Caco-2 (cell line): ENCODE data around the gene CCDC102B. TPM values are rescaled to one million over a fixed set of nuclear protein-coding genes. Genes with fewer than 3 reads are reported as not detected.

Source experiments
- BruUV-seq: library from RNA; stranded (reverse); fragments of 400-500 nt; replicated peaks from 2 replicates; lab custom pipeline; 2021; lab: Mats Ljungman, UMichigan
- CTCF ChIA-PET: fragments of 300-600 bp; sonication (Branson Sonifier 250); formaldehyde crosslinking; loops from one replicate; lab custom pipeline; 2022; ENCODE audit warnings: antibody characterized with exemption; lab: Charles Lee
- POLR2A ChIA-PET: fragments of 300-600 bp; sonication (Branson Sonifier 250); formaldehyde crosslinking; loops from one replicate; lab custom pipeline; 2022; ENCODE audit warnings: antibody characterized with exemption; lab: Charles Lee
- DNase-seq, 2 experiments: peaks; one replicate each; pipeline versions ENCODE4 v3.0.0 to v3.0.0-alpha.2; 2020 to 2022
- H3K27me3 ChIP-seq: replicated peaks from 2 replicates; pipeline ENCODE4 v1.6.0; 2011; ENCODE audit warnings: low read length; ENCODE audit not compliant: control insufficient read depth, insufficient read depth
- H3K36me3 ChIP-seq: 2 replicates; pipeline ENCODE4 v1.5.1; 2011; ENCODE audit warnings: low read length; ENCODE audit not compliant: control insufficient read depth, insufficient read depth
- H3K4me1 ChIP-seq: fragments of 250-450 bp; sonication (Bioruptor Pico); 2 replicates; pipeline ENCODE4 v1.5.1; 2020; ENCODE audit warnings: mild to moderate bottlenecking
- H3K4me3 ChIP-seq: 2 replicates; pipeline ENCODE4 v1.5.1; 2011; ENCODE audit warnings: low read depth, mild to moderate bottlenecking, control low read depth, low read length
- H3K9me3 ChIP-seq: fragments of 250-450 bp; sonication (Bioruptor Pico); 2 replicates; pipeline ENCODE4 v1.5.1; 2020; ENCODE audit warnings: mild to moderate bottlenecking, moderate library complexity
- H3K27ac Mint-ChIP-seq: one replicate; pipeline ENCODE4 v1.8.0; 2022; ENCODE audit warnings: mixed read lengths; ENCODE audit not compliant: unreplicated experiment
- H3K27me3 Mint-ChIP-seq: one replicate; pipeline ENCODE4 v1.8.0; 2022; ENCODE audit warnings: mixed read lengths; ENCODE audit not compliant: insufficient read depth, unreplicated experiment
- H3K36me3 Mint-ChIP-seq: one replicate; pipeline ENCODE4 v1.8.0; 2022; ENCODE audit warnings: mild to moderate bottlenecking, mixed read lengths; ENCODE audit not compliant: insufficient read depth, unreplicated experiment
- H3K4me1 Mint-ChIP-seq: one replicate; pipeline ENCODE4 v1.8.0; 2022; ENCODE audit warnings: low read depth, mixed read lengths; ENCODE audit not compliant: unreplicated experiment
- H3K4me3 Mint-ChIP-seq: one replicate; pipeline ENCODE4 v1.8.0; 2022; ENCODE audit warnings: mild to moderate bottlenecking, moderate library complexity, mixed read lengths; ENCODE audit not compliant: unreplicated experiment
- H3K9me3 Mint-ChIP-seq: one replicate; pipeline ENCODE4 v1.8.0; 2022; ENCODE audit warnings: mixed read lengths; ENCODE audit not compliant: unreplicated experiment
- intact Hi-C: fragments of 100-400 bp; cut with micrococcal nuclease; formaldehyde crosslinking; loops from one replicate; pipeline ENCODE4 v1.10.0; 2022; ENCODE audit not compliant: unreplicated experiment
- total RNA-seq: library from RNA; stranded (reverse); gene quantifications from 2 replicates; pipeline ENCODE4 v1.2.3, GENCODE V29; 2022
- TF ChIP-seq, protein P1 (sequence below), 2 experiments: fragments of 200-600 bp in 1 of 2; IDR thresholded peaks; 1 replicate in 1 of 2; 2 replicates in 1 of 2; pipeline versions ENCODE4 v1.5.1 to v1.8.0; 2011 to 2022; ENCODE audit warnings: antibody characterized with exemption in 1 of 2, control low read depth in 1 of 2, inconsistent platforms in 1 of 2, low read depth in 1 of 2, low read length in 1 of 2, mild to moderate bottlenecking in 1 of 2, moderate library complexity in 1 of 2; ENCODE audit not compliant: insufficient read depth in 1 of 2, severe bottlenecking in 1 of 2, unreplicated experiment in 1 of 2

Gene CCDC102B
- total RNA-seq, 1 experiment from 2014 or later: 1.1 TPM

DNA sequence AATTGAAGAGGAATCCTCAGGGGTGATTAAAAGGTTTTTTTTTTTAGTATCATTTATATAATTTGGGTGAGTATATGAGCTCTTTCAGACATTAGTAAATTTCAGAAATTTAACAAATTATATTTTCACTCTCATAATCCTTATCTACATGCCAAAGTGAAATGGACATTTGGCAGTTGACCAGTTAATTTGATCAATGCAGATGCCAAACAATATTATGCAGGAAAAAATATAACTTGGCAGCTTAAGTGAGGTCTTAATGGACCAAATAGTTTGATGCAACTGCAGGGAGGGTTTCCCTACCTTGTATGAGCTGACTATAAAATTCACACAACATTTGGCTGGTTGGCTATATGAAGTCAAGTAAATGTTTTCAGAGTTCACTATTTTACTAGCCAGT is 185.2 kb downstream of the CCDC102B start:
- TF ChIP-seq, protein P1, sequence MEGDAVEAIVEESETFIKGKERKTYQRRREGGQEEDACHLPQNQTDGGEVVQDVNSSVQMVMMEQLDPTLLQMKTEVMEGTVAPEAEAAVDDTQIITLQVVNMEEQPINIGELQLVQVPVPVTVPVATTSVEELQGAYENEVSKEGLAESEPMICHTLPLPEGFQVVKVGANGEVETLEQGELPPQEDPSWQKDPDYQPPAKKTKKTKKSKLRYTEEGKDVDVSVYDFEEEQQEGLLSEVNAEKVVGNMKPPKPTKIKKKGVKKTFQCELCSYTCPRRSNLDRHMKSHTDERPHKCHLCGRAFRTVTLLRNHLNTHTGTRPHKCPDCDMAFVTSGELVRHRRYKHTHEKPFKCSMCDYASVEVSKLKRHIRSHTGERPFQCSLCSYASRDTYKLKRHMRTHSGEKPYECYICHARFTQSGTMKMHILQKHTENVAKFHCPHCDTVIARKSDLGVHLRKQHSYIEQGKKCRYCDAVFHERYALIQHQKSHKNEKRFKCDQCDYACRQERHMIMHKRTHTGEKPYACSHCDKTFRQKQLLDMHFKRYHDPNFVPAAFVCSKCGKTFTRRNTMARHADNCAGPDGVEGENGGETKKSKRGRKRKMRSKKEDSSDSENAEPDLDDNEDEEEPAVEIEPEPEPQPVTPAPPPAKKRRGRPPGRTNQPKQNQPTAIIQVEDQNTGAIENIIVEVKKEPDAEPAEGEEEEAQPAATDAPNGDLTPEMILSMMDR (IDR thresholded peaks at IDR 0.05; ENCODE audit: insufficient read depth in 1 of 2, low read depth in 1 of 2, low read length in 1 of 2, severe bottlenecking in 1 of 2, unreplicated experiment in 1 of 2): no peak
- H3K4me3 Mint-ChIP-seq: no peak overlapping the region
- H3K4me1 Mint-ChIP-seq: no peaks in the 10 kb centered on the region
- intact Hi-C loops: no loop called here
- no peaks in the 10 kb centered on the region for H3K9me3 Mint-ChIP-seq
- ChIA-PET CTCF (no interaction called here), POLR2A (no interaction called here)
- no TSS peak for BruUV-seq
- no peak for DNase-seq
- no peak overlapping the region for H3K27ac Mint-ChIP-seq
- Histone ChIP-seq H3K27me3 (no peaks in the 10 kb centered on the region), H3K4me1 (no peaks in the 10 kb centered on the region), H3K9me3 (no peaks in the 10 kb centered on the region), H3K36me3 (no peaks in the 10 kb centered on the region), H3K4me3 (no peak overlapping the region)
- no peaks in the 10 kb centered on the region for H3K27me3 Mint-ChIP-seq
- H3K36me3 Mint-ChIP-seq: no peaks in the 10 kb centered on the region

DNA sequence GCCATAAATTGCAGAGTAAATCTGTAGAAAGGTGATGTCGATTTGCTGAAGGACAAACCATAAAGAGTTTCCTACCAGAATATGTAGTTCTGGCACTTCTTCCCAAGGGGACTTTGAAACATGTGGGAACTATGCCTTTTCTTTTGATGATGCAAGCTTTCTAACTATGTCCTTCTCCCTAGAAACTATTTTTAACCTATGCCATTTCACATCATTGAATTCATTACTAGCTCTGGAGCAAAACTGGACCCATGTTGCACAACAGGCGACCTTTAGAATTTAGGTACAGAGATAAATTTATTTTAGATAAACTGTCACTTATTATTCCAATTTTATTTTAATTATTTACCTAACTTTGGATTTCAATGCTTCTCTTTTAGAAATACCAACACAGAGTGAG is 186.5 kb downstream of the CCDC102B start:
- Histone ChIP-seq H3K27me3 (no peaks in the 10 kb centered on the region), H3K4me3 (no peak overlapping the region), H3K4me1 (no peaks in the 10 kb centered on the region), H3K9me3 (no peaks in the 10 kb centered on the region), H3K36me3 (no peaks in the 10 kb centered on the region)
- Mint-ChIP-seq H3K27me3 (no peaks in the 10 kb centered on the region), H3K9me3 (no peaks in the 10 kb centered on the region), H3K4me3 (no peak overlapping the region), H3K4me1 (no peaks in the 10 kb centered on the region), H3K36me3 (no peaks in the 10 kb centered on the region), H3K27ac (no peak overlapping the region)
- intact Hi-C loops: no loop called here
- DNase-seq: no peak
- ChIA-PET POLR2A (no interaction called here), CTCF (no interaction called here)
- TF ChIP-seq, protein P1 (IDR thresholded peaks at IDR 0.05; ENCODE audit: insufficient read depth in 1 of 2, low read depth in 1 of 2, low read length in 1 of 2, severe bottlenecking in 1 of 2, unreplicated experiment in 1 of 2): no peak
- no TSS peak for BruUV-seq

DNA sequence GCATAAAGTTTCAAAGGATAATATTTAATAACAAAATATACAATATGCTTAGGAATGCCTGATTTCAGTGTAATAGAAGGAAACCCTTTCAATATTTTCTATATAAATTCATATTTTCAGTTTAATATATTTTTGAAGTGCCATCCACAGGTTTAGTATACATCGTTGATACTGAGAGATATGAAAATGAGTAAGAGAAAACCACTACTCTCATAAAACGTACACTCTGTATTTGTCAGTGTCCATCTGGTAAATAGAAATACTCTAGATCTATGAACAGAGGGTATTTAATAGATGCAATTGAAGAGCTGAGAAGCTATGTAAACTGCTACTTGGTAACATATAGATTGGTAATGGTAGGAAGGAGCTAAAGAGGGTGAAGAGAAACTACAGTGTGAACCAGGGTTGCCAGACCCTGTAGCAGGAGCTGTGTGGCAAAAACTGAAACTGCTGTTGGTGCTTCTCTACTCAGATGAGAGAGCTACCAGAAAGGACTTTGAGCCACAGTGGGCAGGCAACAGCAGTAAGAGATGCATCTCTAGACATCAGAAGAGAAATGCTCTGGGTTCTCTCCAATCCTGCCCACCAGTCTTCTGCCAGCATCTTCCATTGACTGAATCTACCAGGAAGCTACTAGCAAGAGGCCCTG is 187.4 kb downstream of the CCDC102B start:
- H3K4me3 ChIP-seq: no peak overlapping the region
- H3K4me1 Mint-ChIP-seq: no peaks in the 10 kb centered on the region
- CTCF ChIA-PET: no interaction called here

More for the DNA sequence above, 187.4 kb downstream of the CCDC102B start:
- BruUV-seq: no TSS peak
- intact Hi-C loops: no loop called here
- Histone ChIP-seq H3K9me3 (no peaks in the 10 kb centered on the region), H3K27me3 (no peaks in the 10 kb centered on the region), H3K4me1 (no peaks in the 10 kb centered on the region), H3K36me3 (no peaks in the 10 kb centered on the region)
- H3K27me3 Mint-ChIP-seq: no peaks in the 10 kb centered on the region
- H3K36me3 Mint-ChIP-seq: no peaks in the 10 kb centered on the region
- DNase-seq: no peak
- POLR2A ChIA-PET: no interaction called here
- TF ChIP-seq, protein P1 (IDR thresholded peaks at IDR 0.05; ENCODE audit: insufficient read depth in 1 of 2, low read depth in 1 of 2, low read length in 1 of 2, severe bottlenecking in 1 of 2, unreplicated experiment in 1 of 2): no peak
- H3K27ac Mint-ChIP-seq: no peak overlapping the region
- H3K9me3 Mint-ChIP-seq: no peaks in the 10 kb centered on the region
- H3K4me3 Mint-ChIP-seq: no peak overlapping the region
